Nephron (organoid): Measurements from ENCODE around the gene RBMS2.
"Not testable (repeated sequence)": the region's sequence is repeated elsewhere in the genome, so short reads cannot be mapped to it uniquely, and the experiment has no call there.

Source experiments
- H3K27ac Mint-ChIP-seq, 3 experiments: 2 replicates each; pipeline ENCODE4 v1.8.0; 2020; ENCODE audit warnings: mixed read lengths in 3 of 3, mild to moderate bottlenecking in 2 of 3, moderate library complexity in 1 of 3
- H3K27me3 Mint-ChIP-seq: 2 replicates; pipeline ENCODE4 v1.8.0; 2021; ENCODE audit warnings: low read depth, mild to moderate bottlenecking, moderate library complexity, mixed read lengths
- H3K36me3 Mint-ChIP-seq: 2 replicates; pipeline ENCODE4 v1.8.0; 2020; ENCODE audit warnings: low read depth, mixed read lengths
- H3K4me1 Mint-ChIP-seq: 2 replicates; pipeline ENCODE4 v1.8.0; 2020; ENCODE audit warnings: mixed read lengths
- H3K4me3 Mint-ChIP-seq, 3 experiments: 2 replicates each; pipeline ENCODE4 v1.8.0; 2020; ENCODE audit warnings: mild to moderate bottlenecking in 3 of 3, mixed read lengths in 3 of 3, moderate library complexity in 2 of 3
- H3K9me3 Mint-ChIP-seq: 2 replicates; pipeline ENCODE4 v1.8.0; 2020; ENCODE audit warnings: mixed read lengths
- CTCF ChIP-seq, 3 experiments: fragments of 200-600 bp; sonication (generic); IDR thresholded peaks; one replicate each; pipeline ENCODE4 v1.5.0; 2021; ENCODE audit warnings: antibody characterized with exemption in 3 of 3; ENCODE audit not compliant: unreplicated experiment in 3 of 3

RBMS2 gene

GRCh38 chr12:56490360-56490759, 31.3 kb upstream of the RBMS2 start:
- H3K27me3 Mint-ChIP-seq = peaks cover 63% of the 10 kb centered on the region
- peaks cover 7% of the 10 kb centered on the region for H3K9me3 Mint-ChIP-seq
- no peaks in the 10 kb centered on the region for H3K36me3 Mint-ChIP-seq
- H3K27ac Mint-ChIP-seq = no peak overlapping the region
- H3K4me1 Mint-ChIP-seq = peaks cover 10% of the 10 kb centered on the region
- no peak for TF ChIP-seq CTCF (IDR thresholded peaks at IDR 0.05; ENCODE audit: unreplicated experiment in 3 of 3)
- H3K4me3 Mint-ChIP-seq = no peak overlapping the region

- H3K36me3 Mint-ChIP-seq, H3K4me1 Mint-ChIP-seq, H3K9me3 Mint-ChIP-seq, H3K4me3 Mint-ChIP-seq, H3K27ac Mint-ChIP-seq: not testable (repeated sequence)
- peaks cover 51% of the 10 kb centered on the region for H3K27me3 Mint-ChIP-seq
These were observed 28.1 kb upstream of the RBMS2 start for GRCh38 chr12:56493409-56494105.

GRCh38 chr12:56494106-56494415, 27.6 kb upstream of the RBMS2 start:
- not testable (repeated sequence) for H3K9me3 Mint-ChIP-seq, H3K36me3 Mint-ChIP-seq, H3K27ac Mint-ChIP-seq, H3K4me3 Mint-ChIP-seq, H3K4me1 Mint-ChIP-seq
- peaks cover 51% of the 10 kb centered on the region for H3K27me3 Mint-ChIP-seq

- not testable (repeated sequence) for H3K4me1 Mint-ChIP-seq, H3K36me3 Mint-ChIP-seq, H3K4me3 Mint-ChIP-seq, H3K9me3 Mint-ChIP-seq, H3K27ac Mint-ChIP-seq
- peaks cover 51% of the 10 kb centered on the region for H3K27me3 Mint-ChIP-seq
These were observed 27.1 kb upstream of the RBMS2 start for GRCh38 chr12:56494481-56494880.

- not testable (repeated sequence) for H3K36me3 Mint-ChIP-seq, H3K27ac Mint-ChIP-seq, H3K9me3 Mint-ChIP-seq, H3K4me1 Mint-ChIP-seq
- peaks cover 40% of the 10 kb centered on the region for H3K27me3 Mint-ChIP-seq
- peak overlapping the region; percentile 18 to 53 (median 46) for H3K4me3 Mint-ChIP-seq
- peak; percentile 37 to 49 (median 39) for TF ChIP-seq CTCF (IDR thresholded peaks at IDR 0.05; ENCODE audit: unreplicated experiment in 3 of 3)
These were observed 24.9 kb upstream of the RBMS2 start for GRCh38 chr12:56496704-56497103.

GRCh38 chr12:56498126-56498902, 23.3 kb upstream of the RBMS2 start:
- H3K4me3 Mint-ChIP-seq, H3K36me3 Mint-ChIP-seq, H3K9me3 Mint-ChIP-seq, H3K27ac Mint-ChIP-seq, H3K4me1 Mint-ChIP-seq: not testable (repeated sequence)
- H3K27me3 Mint-ChIP-seq = peaks cover 37% of the 10 kb centered on the region

GRCh38 chr12:56499452-56499851, 22.2 kb upstream of the RBMS2 start:
- H3K27ac Mint-ChIP-seq, H3K4me1 Mint-ChIP-seq, H3K9me3 Mint-ChIP-seq, H3K4me3 Mint-ChIP-seq, H3K36me3 Mint-ChIP-seq: not testable (repeated sequence)
- H3K27me3 Mint-ChIP-seq = peaks cover 37% of the 10 kb centered on the region

GRCh38 chr12:56499879-56500278, 21.7 kb upstream of the RBMS2 start:
- not testable (repeated sequence) for H3K4me3 Mint-ChIP-seq, H3K27ac Mint-ChIP-seq, H3K4me1 Mint-ChIP-seq, H3K36me3 Mint-ChIP-seq, H3K9me3 Mint-ChIP-seq
- H3K27me3 Mint-ChIP-seq = peaks cover 37% of the 10 kb centered on the region

GRCh38 chr12:56510786-56511185, 10.8 kb upstream of the RBMS2 start:
- H3K4me1 Mint-ChIP-seq = no peaks in the 10 kb centered on the region
- no peaks in the 10 kb centered on the region for H3K9me3 Mint-ChIP-seq
- H3K36me3 Mint-ChIP-seq = no peaks in the 10 kb centered on the region
- no peak for TF ChIP-seq CTCF (IDR thresholded peaks at IDR 0.05; ENCODE audit: unreplicated experiment in 3 of 3)
- H3K27me3 Mint-ChIP-seq = peaks cover 10% of the 10 kb centered on the region
- no peak overlapping the region for H3K4me3 Mint-ChIP-seq
- no peak overlapping the region for H3K27ac Mint-ChIP-seq

- not testable (repeated sequence) for H3K36me3 Mint-ChIP-seq, H3K4me3 Mint-ChIP-seq
- peaks cover 10% of the 10 kb centered on the region for H3K27me3 Mint-ChIP-seq
These were observed 7.7 kb upstream of the RBMS2 start for GRCh38 chr12:56514014-56514318.

More at GRCh38 chr12:56514014-56514318, 7.7 kb upstream of the RBMS2 start:
- H3K4me1 Mint-ChIP-seq, H3K9me3 Mint-ChIP-seq: not testable (repeated sequence)
- peak overlapping the region in 2 of 3 experiments; percentile 1 to 36 for H3K27ac Mint-ChIP-seq
